Measurements from ENCODE around the gene PRKRA.

DNA sequence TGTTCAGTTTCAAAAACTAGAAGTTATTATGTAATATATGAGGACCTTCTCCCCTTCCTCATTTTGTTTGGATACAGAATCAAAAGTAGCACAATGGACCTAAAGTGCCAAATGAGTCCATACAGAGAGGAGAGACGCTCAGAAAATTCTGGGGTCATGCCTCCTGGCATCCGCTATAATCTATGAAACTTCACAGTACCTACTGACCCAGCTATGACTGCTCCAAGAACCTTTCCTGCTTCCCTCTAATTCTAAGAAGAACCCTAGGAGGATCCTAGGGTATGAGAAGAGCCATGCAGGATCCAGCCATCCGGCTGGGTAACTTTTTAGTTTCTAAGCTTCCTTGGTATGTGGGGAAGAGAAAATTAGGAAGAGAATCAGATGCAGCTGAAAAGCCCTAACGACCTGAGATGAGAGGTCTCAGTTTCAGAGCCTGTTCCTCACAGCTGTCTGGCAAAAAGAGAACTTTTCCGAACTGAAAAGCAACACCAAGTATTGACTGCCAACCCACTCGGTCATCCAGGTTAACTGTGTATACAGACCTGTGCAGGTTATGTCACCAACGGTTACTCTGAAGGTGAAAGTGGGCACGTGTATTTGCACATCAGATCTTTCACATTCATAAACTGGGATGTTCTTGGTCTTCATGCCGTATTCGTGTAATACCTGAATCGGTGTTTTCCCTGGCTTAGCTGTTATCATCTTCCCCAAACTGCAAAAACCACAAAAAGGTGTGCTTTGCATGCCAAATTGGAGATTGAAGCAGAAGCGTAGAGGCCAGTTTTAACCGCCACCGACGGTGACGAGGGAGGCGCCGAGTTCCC, 1.1 kb downstream of the PRKRA start:
- TF ChIP-seq POLR2AphosphoS5 (IDR thresholded peaks at IDR 0.05; ENCODE audit: low read depth, low read length) (no peak), POLR2A (IDR thresholded peaks at IDR 0.05; ENCODE audit: borderline replicate concordance, extremely low read depth, insufficient read depth, insufficient read length) (no peak), EZH2 (IDR thresholded peaks at IDR 0.05) (no peak), YY1 (IDR thresholded peaks at IDR 0.05; ENCODE audit: extremely low read depth, insufficient replicate concordance, low read depth, low read length) (no peak), CBX3 (IDR thresholded peaks at IDR 0.05; ENCODE audit: low read depth) (no peak), EZH2phosphoT487 (IDR thresholded peaks at IDR 0.05; ENCODE audit: borderline replicate concordance) (no peak), SIN3A (IDR thresholded peaks at IDR 0.05; ENCODE audit: low read depth) (no peak), JUND (IDR thresholded peaks at IDR 0.05) (no peak), SP1 (IDR thresholded peaks at IDR 0.05; ENCODE audit: low read depth) (no peak), ZNF274 (IDR thresholded peaks at IDR 0.05; ENCODE audit: low read depth, low read length) (no peak)
- TF ChIP-seq, protein P1, sequence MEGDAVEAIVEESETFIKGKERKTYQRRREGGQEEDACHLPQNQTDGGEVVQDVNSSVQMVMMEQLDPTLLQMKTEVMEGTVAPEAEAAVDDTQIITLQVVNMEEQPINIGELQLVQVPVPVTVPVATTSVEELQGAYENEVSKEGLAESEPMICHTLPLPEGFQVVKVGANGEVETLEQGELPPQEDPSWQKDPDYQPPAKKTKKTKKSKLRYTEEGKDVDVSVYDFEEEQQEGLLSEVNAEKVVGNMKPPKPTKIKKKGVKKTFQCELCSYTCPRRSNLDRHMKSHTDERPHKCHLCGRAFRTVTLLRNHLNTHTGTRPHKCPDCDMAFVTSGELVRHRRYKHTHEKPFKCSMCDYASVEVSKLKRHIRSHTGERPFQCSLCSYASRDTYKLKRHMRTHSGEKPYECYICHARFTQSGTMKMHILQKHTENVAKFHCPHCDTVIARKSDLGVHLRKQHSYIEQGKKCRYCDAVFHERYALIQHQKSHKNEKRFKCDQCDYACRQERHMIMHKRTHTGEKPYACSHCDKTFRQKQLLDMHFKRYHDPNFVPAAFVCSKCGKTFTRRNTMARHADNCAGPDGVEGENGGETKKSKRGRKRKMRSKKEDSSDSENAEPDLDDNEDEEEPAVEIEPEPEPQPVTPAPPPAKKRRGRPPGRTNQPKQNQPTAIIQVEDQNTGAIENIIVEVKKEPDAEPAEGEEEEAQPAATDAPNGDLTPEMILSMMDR (IDR thresholded peaks at IDR 0.05 in 2 of 3, conservative IDR thresholded peaks at IDR 0.05 in 1 of 3; ENCODE audit: borderline replicate concordance in 1 of 3, insufficient read depth in 1 of 3, low read depth in 2 of 3, low read length in 2 of 3), result no peak
- TF ChIP-seq, protein P2, sequence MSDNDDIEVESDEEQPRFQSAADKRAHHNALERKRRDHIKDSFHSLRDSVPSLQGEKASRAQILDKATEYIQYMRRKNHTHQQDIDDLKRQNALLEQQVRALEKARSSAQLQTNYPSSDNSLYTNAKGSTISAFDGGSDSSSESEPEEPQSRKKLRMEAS (IDR thresholded peaks at IDR 0.05), result 0 out of 2 replicates have a peak, but pooled peaks have one; percentile 2
- TF ChIP-seq, protein P3, sequence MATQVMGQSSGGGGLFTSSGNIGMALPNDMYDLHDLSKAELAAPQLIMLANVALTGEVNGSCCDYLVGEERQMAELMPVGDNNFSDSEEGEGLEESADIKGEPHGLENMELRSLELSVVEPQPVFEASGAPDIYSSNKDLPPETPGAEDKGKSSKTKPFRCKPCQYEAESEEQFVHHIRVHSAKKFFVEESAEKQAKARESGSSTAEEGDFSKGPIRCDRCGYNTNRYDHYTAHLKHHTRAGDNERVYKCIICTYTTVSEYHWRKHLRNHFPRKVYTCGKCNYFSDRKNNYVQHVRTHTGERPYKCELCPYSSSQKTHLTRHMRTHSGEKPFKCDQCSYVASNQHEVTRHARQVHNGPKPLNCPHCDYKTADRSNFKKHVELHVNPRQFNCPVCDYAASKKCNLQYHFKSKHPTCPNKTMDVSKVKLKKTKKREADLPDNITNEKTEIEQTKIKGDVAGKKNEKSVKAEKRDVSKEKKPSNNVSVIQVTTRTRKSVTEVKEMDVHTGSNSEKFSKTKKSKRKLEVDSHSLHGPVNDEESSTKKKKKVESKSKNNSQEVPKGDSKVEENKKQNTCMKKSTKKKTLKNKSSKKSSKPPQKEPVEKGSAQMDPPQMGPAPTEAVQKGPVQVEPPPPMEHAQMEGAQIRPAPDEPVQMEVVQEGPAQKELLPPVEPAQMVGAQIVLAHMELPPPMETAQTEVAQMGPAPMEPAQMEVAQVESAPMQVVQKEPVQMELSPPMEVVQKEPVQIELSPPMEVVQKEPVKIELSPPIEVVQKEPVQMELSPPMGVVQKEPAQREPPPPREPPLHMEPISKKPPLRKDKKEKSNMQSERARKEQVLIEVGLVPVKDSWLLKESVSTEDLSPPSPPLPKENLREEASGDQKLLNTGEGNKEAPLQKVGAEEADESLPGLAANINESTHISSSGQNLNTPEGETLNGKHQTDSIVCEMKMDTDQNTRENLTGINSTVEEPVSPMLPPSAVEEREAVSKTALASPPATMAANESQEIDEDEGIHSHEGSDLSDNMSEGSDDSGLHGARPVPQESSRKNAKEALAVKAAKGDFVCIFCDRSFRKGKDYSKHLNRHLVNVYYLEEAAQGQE (IDR thresholded peaks at IDR 0.05; ENCODE audit: low read depth), result no peak
- TF ChIP-seq, protein P4, sequence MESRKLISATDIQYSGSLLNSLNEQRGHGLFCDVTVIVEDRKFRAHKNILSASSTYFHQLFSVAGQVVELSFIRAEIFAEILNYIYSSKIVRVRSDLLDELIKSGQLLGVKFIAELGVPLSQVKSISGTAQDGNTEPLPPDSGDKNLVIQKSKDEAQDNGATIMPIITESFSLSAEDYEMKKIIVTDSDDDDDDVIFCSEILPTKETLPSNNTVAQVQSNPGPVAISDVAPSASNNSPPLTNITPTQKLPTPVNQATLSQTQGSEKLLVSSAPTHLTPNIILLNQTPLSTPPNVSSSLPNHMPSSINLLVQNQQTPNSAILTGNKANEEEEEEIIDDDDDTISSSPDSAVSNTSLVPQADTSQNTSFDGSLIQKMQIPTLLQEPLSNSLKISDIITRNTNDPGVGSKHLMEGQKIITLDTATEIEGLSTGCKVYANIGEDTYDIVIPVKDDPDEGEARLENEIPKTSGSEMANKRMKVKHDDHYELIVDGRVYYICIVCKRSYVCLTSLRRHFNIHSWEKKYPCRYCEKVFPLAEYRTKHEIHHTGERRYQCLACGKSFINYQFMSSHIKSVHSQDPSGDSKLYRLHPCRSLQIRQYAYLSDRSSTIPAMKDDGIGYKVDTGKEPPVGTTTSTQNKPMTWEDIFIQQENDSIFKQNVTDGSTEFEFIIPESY (IDR thresholded peaks at IDR 0.05; ENCODE audit: extremely low read depth, insufficient replicate concordance, low read length), result no peak
